Tibial nerve (tissue), 4 donors: Measurements from ENCODE around the gene FBXO46.

ENCODE experiments used
- EP300 ChIP-seq, 2 donors: sonication (generic); formaldehyde crosslinking; IDR thresholded peaks; one replicate each; pipeline ENCODE4 v1.6.1; 2017; ENCODE audit warnings: antibody characterized with exemption in 2 of 2, mild to moderate bottlenecking in 1 of 2
- TF ChIP-seq, protein P1 (sequence below), 5 experiments: fragments of 200-600 bp in 3 of 5; fragments of 450-650 bp in 2 of 5; sonication (generic) in 3 of 5; IDR thresholded peaks; one replicate each; pipeline ENCODE4 v1.5.1; 2016 to 2019; ENCODE audit warnings: antibody characterized with exemption in 5 of 5, mild to moderate bottlenecking in 3 of 5, moderate library complexity in 2 of 5

DNA sequence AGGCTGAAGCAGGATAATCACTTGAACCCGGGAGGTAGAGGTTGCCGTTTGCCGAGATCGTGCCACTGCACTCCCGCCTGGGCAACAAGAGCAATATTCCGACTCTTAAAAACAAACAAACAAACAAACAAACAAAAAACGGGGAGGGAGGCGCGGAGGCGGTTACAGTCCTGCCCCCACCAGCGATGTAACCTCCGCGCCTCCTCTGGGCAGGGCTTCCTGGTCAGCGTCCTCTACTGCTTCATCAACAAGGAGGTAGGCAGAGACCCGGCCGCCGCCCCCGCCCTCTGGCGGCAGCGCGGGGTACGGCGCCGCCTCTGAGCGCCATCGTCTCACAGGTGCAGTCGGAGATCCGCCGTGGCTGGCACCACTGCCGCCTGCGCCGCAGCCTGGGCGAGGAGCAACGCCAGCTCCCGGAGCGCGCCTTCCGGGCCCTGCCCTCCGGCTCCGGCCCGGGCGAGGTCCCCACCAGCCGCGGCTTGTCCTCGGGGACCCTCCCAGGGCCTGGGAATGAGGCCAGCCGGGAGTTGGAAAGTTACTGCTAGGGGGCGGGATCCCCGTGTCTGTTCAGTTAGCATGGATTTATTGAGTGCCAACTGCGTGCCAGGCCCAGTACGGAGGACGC, 49.2 kb downstream of the FBXO46 start:
- TF ChIP-seq EP300 (IDR thresholded peaks at IDR 0.05): no peak
- TF ChIP-seq, protein P1, sequence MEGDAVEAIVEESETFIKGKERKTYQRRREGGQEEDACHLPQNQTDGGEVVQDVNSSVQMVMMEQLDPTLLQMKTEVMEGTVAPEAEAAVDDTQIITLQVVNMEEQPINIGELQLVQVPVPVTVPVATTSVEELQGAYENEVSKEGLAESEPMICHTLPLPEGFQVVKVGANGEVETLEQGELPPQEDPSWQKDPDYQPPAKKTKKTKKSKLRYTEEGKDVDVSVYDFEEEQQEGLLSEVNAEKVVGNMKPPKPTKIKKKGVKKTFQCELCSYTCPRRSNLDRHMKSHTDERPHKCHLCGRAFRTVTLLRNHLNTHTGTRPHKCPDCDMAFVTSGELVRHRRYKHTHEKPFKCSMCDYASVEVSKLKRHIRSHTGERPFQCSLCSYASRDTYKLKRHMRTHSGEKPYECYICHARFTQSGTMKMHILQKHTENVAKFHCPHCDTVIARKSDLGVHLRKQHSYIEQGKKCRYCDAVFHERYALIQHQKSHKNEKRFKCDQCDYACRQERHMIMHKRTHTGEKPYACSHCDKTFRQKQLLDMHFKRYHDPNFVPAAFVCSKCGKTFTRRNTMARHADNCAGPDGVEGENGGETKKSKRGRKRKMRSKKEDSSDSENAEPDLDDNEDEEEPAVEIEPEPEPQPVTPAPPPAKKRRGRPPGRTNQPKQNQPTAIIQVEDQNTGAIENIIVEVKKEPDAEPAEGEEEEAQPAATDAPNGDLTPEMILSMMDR (IDR thresholded peaks at IDR 0.05): peak; percentile 95 to 97 (median 96)
